Measurements from ENCODE around the gene MRFAP1L1. TPM values are rescaled to one million over a fixed set of nuclear protein-coding genes. Genes with fewer than 3 reads are reported as not detected.

MRFAP1L1 gene
- total and polyA plus RNA-seq, 4 donors, result 29.8 to 41.8 (median 30.7) TPM

DNA sequence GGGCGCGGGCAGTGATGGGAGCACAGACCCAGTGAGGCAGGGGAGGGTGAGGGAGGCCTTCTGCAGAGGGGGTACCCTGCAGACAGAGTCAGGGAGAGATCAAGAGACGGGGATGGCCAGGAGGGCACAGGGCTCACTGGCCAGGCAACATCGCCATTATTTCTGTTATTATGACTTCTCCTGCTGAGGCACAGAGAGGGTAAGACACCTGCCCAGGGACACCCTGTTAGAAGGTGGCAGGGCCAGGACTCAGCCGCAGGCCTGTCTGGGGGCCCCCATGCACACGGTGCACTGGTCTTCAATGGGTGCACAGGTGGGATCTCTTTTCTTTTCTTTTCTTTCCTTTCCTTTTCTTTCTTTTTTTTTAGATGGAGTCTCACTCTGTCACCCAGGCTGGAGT, 22.1 kb upstream of the MRFAP1L1 start:
- H3K9me3 ChIP-seq (ENCODE audit: control insufficient read depth in 4 of 4, low read length in 3 of 4), result no peaks in the 10 kb centered on the region
- no peak overlapping the region for H3K9ac ChIP-seq (ENCODE audit: low read depth in 1 of 2, low read length in 2 of 2)
- 98% methylated on average over 6 of the region's 6 CpGs for WGBS
- H3K27me3 ChIP-seq (ENCODE audit: control insufficient read depth in 4 of 4, insufficient read depth in 4 of 4, low read length in 3 of 4), result no peaks in the 10 kb centered on the region
- H3K36me3 ChIP-seq (ENCODE audit: control insufficient read depth in 4 of 4, insufficient read depth in 3 of 4, low read depth in 1 of 4, low read length in 3 of 4), result no peaks in the 10 kb centered on the region
- TF ChIP-seq, protein P1, sequence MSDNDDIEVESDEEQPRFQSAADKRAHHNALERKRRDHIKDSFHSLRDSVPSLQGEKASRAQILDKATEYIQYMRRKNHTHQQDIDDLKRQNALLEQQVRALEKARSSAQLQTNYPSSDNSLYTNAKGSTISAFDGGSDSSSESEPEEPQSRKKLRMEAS (IDR thresholded peaks at IDR 0.05), result no peak
- TF ChIP-seq HNF4G (IDR thresholded peaks at IDR 0.05), result no peak
- TF ChIP-seq SP1 (IDR thresholded peaks at IDR 0.05), result no peak
- no peak for TF ChIP-seq RAD21 (IDR thresholded peaks at IDR 0.05)
- TF ChIP-seq EGR1 (IDR thresholded peaks at IDR 0.05; ENCODE audit: low read depth in 2 of 2), result no peak
- no peak for TF ChIP-seq HNF4A (conservative IDR thresholded peaks at IDR 0.05)
- H3K4me3 ChIP-seq (ENCODE audit: low read depth in 1 of 3, low read length in 3 of 3), result no peak overlapping the region
- peaks cover 14 to 49% (median 32%) of the 10 kb centered on the region in 4 donors for H3K4me1 ChIP-seq (ENCODE audit: control insufficient read depth in 4 of 4, insufficient read depth in 4 of 4, low read length in 3 of 4)
- DNase-seq (ENCODE audit: low spot score), result no peak
- H3K27ac ChIP-seq (ENCODE audit: low read depth in 1 of 2, low read length in 2 of 2), result no peak overlapping the region

DNA sequence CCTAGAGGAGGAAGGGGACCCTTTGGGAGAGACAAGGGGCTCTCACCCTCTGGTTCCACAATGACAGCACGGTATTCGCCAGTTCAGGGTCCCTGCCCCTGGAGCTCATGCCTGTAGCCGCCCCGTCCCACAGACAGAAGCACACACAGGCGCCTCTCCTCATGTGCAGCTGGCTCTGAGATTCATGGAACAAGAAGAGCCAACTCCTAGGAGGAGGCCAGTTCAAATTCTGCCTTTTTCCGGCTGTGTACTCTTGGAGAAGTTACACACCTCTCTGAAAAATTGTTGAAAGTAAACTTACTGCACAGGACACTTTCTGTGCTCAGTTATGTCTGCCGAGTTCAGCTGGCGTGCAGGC, 21.6 kb upstream of the MRFAP1L1 start:
- H3K36me3 ChIP-seq (ENCODE audit: control insufficient read depth in 4 of 4, insufficient read depth in 3 of 4, low read depth in 1 of 4, low read length in 3 of 4), result no peaks in the 10 kb centered on the region
- no peak for DNase-seq (ENCODE audit: low spot score)
- no peaks in the 10 kb centered on the region for H3K9me3 ChIP-seq (ENCODE audit: control insufficient read depth in 4 of 4, low read length in 3 of 4)
- H3K27ac ChIP-seq (ENCODE audit: low read depth in 1 of 2, low read length in 2 of 2), result no peak overlapping the region
- H3K27me3 ChIP-seq (ENCODE audit: control insufficient read depth in 4 of 4, insufficient read depth in 4 of 4, low read length in 3 of 4), result no peaks in the 10 kb centered on the region
- TF ChIP-seq RXRA (IDR thresholded peaks at IDR 0.05) (no peak), JUND (IDR thresholded peaks at IDR 0.05) (no peak), HNF4A (conservative IDR thresholded peaks at IDR 0.05) (no peak), TAF1 (conservative IDR thresholded peaks at IDR 0.05) (no peak), FOXA2 (IDR thresholded peaks at IDR 0.05) (no peak), EGR1 (IDR thresholded peaks at IDR 0.05; ENCODE audit: low read depth in 2 of 2) (no peak), FOXA1 (IDR thresholded peaks at IDR 0.05) (no peak)
- TF ChIP-seq, protein P2, sequence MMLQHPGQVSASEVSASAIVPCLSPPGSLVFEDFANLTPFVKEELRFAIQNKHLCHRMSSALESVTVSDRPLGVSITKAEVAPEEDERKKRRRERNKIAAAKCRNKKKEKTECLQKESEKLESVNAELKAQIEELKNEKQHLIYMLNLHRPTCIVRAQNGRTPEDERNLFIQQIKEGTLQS (IDR thresholded peaks at IDR 0.05), result no peak
- TF ChIP-seq, protein P1 (IDR thresholded peaks at IDR 0.05), result no peak
- TF ChIP-seq, protein P3, sequence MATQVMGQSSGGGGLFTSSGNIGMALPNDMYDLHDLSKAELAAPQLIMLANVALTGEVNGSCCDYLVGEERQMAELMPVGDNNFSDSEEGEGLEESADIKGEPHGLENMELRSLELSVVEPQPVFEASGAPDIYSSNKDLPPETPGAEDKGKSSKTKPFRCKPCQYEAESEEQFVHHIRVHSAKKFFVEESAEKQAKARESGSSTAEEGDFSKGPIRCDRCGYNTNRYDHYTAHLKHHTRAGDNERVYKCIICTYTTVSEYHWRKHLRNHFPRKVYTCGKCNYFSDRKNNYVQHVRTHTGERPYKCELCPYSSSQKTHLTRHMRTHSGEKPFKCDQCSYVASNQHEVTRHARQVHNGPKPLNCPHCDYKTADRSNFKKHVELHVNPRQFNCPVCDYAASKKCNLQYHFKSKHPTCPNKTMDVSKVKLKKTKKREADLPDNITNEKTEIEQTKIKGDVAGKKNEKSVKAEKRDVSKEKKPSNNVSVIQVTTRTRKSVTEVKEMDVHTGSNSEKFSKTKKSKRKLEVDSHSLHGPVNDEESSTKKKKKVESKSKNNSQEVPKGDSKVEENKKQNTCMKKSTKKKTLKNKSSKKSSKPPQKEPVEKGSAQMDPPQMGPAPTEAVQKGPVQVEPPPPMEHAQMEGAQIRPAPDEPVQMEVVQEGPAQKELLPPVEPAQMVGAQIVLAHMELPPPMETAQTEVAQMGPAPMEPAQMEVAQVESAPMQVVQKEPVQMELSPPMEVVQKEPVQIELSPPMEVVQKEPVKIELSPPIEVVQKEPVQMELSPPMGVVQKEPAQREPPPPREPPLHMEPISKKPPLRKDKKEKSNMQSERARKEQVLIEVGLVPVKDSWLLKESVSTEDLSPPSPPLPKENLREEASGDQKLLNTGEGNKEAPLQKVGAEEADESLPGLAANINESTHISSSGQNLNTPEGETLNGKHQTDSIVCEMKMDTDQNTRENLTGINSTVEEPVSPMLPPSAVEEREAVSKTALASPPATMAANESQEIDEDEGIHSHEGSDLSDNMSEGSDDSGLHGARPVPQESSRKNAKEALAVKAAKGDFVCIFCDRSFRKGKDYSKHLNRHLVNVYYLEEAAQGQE (IDR thresholded peaks at IDR 0.05), result no peak
- TF ChIP-seq, protein P4, sequence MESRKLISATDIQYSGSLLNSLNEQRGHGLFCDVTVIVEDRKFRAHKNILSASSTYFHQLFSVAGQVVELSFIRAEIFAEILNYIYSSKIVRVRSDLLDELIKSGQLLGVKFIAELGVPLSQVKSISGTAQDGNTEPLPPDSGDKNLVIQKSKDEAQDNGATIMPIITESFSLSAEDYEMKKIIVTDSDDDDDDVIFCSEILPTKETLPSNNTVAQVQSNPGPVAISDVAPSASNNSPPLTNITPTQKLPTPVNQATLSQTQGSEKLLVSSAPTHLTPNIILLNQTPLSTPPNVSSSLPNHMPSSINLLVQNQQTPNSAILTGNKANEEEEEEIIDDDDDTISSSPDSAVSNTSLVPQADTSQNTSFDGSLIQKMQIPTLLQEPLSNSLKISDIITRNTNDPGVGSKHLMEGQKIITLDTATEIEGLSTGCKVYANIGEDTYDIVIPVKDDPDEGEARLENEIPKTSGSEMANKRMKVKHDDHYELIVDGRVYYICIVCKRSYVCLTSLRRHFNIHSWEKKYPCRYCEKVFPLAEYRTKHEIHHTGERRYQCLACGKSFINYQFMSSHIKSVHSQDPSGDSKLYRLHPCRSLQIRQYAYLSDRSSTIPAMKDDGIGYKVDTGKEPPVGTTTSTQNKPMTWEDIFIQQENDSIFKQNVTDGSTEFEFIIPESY (IDR thresholded peaks at IDR 0.05), result no peak
- peaks cover 14 to 49% (median 32%) of the 10 kb centered on the region in 4 donors for H3K4me1 ChIP-seq (ENCODE audit: control insufficient read depth in 4 of 4, insufficient read depth in 4 of 4, low read length in 3 of 4)
- H3K9ac ChIP-seq (ENCODE audit: low read depth in 1 of 2, low read length in 2 of 2), result no peak overlapping the region
- no peak overlapping the region for H3K4me3 ChIP-seq (ENCODE audit: low read depth in 1 of 3, low read length in 3 of 3)
- WGBS, result 94% methylated on average over 8 of the region's 8 CpGs
